GM12875 (cell line): Measurements from ENCODE around the gene CSNK1G1.

Experiments
- H3K4me3 ChIP-seq: one replicate; pipeline ENCODE4 v1.5.1; 2011; ENCODE audit warnings: low read depth, low read length, control low read depth
- TF ChIP-seq, protein P1 (sequence below): IDR thresholded peaks from 2 replicates; pipeline ENCODE4 v1.5.1; 2011; ENCODE audit warnings: low read depth, mild to moderate bottlenecking, control low read depth, inconsistent platforms, low read length, moderate library complexity, borderline replicate concordance; ENCODE audit not compliant: insufficient read depth

CSNK1G1 gene

DNA sequence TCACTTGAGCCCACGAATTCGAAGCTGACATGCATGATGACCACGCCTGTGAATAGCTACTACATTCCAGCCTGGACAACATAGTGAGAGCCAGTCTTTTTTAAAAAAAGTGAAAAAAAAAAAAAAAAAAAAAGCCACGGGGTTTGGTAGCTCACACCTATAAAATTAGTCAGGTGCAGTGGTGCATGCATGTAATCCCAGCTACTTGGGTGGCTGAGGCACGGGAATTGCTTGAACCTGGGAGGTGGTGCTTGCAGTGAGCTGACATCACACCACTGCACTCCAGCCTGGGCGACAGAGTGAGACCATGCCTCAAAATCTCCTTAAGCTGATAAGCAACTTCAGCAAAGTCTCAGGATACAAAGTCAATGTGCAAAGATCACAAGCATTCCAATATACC is 44.4 kb downstream of the CSNK1G1 start:
- H3K4me3 ChIP-seq = no peak overlapping the region
- TF ChIP-seq, protein P1, sequence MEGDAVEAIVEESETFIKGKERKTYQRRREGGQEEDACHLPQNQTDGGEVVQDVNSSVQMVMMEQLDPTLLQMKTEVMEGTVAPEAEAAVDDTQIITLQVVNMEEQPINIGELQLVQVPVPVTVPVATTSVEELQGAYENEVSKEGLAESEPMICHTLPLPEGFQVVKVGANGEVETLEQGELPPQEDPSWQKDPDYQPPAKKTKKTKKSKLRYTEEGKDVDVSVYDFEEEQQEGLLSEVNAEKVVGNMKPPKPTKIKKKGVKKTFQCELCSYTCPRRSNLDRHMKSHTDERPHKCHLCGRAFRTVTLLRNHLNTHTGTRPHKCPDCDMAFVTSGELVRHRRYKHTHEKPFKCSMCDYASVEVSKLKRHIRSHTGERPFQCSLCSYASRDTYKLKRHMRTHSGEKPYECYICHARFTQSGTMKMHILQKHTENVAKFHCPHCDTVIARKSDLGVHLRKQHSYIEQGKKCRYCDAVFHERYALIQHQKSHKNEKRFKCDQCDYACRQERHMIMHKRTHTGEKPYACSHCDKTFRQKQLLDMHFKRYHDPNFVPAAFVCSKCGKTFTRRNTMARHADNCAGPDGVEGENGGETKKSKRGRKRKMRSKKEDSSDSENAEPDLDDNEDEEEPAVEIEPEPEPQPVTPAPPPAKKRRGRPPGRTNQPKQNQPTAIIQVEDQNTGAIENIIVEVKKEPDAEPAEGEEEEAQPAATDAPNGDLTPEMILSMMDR = no peak

DNA sequence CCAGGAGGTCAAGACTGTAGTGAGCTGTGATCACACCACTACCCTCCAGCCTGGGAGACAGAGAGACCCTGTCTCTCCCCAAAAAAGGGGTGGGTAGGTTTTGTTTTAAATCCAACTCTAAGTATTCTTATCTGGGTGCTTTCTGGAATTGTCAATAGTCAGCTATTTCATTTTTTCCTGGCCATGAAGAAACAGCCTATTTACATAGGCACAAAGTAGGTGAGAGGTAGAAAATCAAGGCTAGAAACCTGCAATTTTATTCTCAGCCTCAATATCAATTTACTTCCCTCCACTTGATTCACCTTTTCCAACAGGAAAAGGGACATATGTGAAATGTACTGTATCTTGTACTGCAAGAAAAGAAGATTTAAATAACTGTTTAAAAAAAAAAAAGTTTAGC is 45.9 kb downstream of the CSNK1G1 start:
- no peak overlapping the region for H3K4me3 ChIP-seq
- TF ChIP-seq, protein P1 = no peak

DNA sequence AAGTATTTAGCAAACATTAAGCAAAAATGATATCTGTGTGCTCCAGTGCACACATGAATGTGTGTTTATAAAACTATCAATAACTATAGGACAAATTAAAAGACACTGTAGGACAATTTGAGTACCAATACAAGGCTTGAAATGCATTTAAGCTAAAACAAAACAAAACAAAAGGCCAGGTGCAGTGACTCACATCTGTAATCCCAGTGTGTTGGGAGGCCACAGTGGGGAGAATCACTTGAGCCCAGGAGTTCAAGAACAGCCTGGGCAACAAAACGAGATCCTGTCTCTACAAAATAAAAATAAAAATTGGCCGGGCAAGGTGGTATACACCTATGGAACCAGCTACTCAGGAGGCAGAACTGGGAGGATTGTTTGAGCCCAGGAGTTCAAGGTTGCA is 50.7 kb downstream of the CSNK1G1 start:
- TF ChIP-seq, protein P1 = no peak
- no peak overlapping the region for H3K4me3 ChIP-seq

DNA sequence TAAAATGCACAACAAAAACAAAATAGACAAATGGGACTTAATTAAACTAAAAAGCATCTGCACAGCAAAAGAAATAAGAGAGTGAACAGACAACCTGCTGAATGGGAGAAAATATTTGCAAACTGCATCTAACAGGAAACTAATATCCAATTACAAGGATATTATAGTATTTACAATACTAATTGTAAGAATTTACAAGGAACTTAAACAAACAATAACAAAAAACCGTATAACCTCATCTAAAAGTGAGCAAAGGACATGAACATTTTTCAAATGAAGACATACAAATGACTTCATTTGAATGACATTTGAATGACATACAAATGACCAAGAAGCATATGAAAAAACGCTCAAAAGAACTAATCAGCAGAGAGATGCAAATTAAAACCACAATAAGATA is 66.4 kb downstream of the CSNK1G1 start:
- TF ChIP-seq, protein P1 = no peak
- H3K4me3 ChIP-seq = no peak overlapping the region

DNA sequence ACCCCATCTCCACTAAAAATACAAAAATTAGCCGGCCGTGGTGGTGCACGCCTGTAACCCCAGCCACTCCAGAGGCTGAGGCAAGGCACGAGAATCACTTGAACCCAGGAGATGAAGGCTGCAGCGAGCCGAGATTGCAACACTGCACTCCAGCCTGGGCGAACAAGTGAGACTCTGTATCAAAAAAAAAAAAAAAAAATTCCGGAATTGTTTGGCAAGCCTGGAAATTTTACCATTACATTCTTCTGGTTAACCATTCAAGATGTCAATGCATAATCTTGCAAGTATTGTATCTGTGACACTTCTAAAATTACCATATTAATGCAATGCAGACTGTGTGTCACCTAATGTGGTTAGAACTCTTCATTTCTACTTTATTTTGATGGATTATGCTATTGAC is 67.0 kb downstream of the CSNK1G1 start:
- TF ChIP-seq, protein P1 = no peak
- H3K4me3 ChIP-seq = no peak overlapping the region

DNA sequence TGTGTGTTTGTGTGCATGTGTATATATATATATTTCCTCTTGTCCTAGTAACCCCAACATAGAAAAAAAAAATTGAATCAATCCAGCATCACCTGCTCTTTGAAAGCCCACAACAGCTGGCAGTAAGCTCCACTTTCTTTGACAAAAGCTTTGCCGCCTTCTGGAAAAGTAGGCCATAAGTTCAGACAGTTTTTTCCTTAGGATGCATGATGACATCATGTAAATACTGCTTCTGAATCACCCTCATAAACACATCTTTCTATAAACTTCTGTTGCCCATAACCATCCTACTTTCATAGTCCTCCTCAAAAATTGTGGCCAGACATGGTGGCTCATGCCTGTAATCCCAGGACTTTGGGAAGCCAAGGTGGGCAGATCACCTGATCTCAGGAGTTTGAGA is 67.4 kb downstream of the CSNK1G1 start:
- no peak overlapping the region for H3K4me3 ChIP-seq
- TF ChIP-seq, protein P1 = no peak

DNA sequence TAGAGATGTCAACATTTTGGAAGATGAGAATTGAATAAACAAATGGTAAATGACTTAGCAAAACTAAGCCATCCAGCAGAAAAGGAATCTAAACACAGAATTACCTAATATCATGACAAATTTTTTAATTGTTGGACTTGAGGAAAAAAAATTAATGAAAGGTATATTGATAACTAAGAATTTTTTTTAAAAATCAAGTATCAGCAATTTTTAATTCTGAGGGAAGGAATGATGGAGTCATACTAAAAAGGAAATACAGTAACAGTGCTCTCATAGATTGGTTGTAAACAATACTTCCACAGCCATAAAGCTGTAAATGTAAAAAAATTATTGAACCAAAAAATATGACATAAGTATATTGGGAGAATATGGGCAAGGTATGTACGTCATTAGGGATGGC is 68.0 kb downstream of the CSNK1G1 start:
- TF ChIP-seq, protein P1 = no peak
- H3K4me3 ChIP-seq = no peak overlapping the region
